ENCODE data around the gene FBXW11.

Gene FBXW11

DNA sequence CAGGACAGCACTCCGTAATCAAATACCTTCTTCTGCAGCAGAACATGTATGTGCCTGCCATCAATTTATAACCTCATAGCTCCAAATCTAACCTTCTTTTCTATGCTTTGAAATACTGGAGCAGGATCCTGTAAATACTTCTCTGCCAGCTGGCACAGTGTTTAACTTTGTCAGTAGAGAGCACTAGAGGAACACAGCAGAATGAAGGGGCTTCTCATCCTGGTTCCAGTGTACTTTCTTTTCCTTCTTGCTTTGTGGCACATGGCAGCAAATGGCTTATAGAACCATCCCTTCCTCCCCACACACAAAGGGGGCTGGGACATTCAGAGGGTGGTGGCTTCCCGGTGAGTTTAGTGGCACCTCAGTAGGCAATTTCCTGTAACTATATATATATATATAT is 3.8 kb upstream of the FBXW11 start:
- no peak for DNase-seq

DNA sequence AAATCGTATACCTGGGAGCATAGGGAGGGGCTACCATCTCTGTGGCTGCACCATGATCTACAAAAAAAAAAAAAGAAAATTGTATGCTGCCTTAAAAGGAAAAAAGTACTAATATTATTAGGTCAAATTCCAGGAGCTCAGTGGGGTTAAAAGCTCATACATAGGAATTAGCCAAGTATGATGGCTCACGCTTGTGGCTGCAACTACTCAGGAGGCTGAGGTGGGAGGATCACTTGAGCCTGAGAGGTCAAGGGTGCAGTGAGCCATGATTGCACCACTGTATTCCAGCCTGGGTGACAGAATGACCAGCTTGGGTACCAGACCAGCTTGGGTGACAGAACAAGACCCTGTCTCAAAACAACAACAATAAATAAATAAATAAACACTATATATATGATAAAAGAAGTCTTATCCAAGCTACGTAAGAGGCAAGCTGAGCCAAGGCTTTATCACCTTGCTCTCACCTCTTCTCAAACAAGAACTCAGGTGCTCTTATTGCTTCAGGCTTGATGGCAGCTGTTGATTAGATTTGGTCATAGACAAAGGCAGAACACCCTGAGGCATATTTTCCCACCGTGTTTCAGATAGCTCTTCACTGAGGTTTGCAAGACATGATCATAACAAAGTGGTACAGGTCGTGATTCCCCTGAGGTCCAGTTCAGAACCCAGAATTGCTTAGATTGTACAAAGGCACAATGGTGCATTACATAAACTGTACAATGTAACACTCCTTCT is 3.3 kb upstream of the FBXW11 start:
- DNase-seq: no peak

- no peak for DNase-seq
Observed at GRCh38 chr5:172008689-172009141, 2.3 kb upstream of the FBXW11 start.

DNA sequence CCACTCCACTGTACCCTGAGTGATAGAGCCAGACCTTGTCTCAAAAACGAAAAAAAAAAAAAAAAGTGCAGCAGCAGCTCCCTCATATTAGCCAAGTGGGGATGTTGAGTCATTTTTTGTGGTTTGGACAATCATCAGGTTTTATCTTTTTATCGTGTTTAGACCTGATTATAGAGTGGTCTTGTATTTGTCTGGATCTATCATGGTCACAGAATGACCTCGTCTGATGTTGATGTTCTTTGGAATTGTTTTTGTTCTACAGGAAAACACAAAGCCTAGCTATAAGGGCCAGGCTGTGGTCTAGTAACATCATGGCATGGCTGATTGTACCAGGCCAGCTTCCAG is 1.6 kb upstream of the FBXW11 start:
- no peak for DNase-seq

DNA sequence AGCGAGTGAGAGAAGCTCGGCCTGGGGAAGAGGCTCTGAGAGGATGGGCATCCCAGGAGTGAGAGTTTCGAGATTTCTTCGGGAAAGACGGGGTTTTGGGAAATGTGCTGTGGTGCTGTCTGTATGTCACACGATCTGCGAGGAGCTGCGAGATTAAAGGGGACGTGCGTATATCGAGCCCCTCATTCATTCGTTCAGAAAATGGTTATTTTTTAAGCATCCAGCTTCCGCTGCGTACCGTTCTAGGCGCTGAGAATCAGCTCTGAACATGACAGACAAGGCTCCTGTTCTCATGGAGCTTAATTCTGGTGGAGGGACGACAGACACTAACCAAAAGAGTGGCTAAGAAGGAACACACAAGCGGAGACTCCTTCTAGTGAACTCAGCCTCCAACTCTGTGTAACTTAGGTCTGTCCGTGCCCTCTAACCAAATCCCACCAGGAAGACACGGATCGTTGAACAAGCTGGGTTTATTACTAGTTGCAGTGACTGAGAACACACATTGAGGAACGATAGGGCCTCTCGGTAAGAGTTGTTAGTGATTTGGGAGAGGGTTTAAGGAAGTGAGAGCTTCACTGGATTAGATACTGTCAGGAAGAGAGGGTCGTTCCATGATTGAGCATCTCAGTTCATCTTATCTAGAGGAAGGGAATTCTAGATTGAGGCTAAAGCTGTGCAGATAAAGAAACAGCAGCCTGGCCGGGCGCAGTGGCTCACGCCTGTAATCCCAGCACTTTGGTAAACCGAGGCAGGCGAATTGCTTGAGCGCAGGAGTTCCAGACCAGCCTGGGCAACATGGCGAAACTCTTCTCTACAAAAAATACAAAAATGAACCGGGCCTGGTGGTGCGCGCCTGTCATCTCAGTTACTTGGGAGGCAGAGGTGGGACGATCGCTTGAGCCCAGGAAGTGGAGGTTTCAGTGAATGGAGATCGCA is 1.0 kb upstream of the FBXW11 start:
- DNase-seq: no peak

DNA sequence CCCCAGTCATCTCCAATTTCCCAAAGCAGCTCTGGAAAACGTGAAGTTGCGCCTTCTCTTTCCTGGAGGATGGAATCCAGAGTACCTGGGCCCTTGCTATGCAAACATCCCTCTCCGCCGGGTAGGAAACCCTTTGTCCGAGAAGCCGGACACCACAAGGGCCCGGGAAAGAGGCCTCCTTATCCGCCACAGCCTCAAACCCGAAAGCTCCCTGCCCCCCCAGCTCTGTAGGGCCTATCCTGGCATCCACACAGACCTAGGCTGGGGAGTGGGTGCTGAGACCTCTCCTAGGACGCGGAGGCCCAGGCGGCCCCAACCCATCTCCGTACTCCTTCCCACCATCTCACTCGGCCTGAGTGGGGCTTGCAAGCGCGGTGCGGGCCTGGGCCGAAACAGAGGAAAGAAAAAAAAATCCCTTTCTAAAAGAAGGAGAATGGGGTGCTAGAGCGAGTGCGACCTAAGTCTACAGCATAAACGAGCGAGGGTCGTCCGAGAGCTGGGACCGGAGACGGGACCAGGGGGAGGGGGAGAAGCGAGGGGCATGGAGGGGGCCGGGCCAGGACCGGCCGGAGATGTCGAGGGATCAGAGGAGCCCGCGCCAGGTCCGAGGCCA is 624 bp downstream of the FBXW11 start:
- no peak for DNase-seq

GRCh38 chr5:172004824-172005237 is 1.6 kb downstream of the FBXW11 start:
- DNase-seq: no peak

- DNase-seq: no peak
Observed at GRCh38 chr5:172003746-172004145, 2.7 kb downstream of the FBXW11 start.

DNA sequence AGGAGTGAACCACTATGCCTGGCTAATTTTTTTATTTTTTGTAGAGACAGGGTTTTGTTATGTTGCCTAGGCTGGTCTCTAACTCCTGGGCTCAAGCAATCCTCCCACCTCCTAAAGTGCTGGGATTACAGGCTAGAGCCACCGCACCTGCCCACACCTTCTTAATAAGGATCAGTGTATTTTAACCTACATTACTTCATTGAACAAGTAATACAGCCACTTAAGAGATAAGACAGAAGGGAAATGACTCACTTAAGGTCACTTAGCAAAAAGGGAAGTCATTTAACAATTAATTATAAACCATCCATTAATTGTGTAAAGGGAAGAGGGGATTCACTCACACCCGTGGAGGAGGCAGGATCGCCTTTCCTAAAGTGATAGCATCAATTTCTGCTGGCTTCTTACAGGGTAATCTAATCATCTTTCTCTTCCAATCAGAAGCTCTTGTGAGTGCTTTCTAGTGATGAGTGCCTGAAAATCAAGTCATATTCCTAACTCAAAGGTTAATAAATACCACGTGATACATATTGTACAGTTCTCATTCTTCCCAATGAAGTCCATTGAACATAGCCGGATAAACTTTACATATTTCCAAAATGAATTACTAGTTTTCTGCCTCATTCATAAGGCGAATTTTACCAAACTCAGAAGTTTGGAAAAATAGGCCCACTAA is 3.5 kb downstream of the FBXW11 start:
- DNase-seq: no peak

DNA sequence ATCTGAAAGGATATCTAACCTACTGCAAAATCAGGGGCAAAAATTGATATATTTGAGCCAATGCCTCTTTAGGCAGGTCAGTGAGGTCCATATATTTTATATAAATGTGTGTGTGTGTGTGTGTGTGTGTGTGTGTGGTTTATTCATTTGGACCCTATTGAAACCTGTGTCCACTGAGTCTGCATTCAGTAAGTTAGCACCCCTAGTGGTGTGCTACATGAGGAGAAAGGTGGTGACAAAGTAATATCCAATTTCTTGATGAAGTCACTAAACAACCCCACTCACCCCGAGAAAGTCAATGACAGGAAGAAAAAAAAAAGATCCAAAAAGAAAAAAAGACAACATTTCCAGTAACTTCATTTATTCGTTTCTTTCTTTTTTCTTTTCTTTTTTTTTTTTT is 4.1 kb downstream of the FBXW11 start:
- no peak for DNase-seq

DNA sequence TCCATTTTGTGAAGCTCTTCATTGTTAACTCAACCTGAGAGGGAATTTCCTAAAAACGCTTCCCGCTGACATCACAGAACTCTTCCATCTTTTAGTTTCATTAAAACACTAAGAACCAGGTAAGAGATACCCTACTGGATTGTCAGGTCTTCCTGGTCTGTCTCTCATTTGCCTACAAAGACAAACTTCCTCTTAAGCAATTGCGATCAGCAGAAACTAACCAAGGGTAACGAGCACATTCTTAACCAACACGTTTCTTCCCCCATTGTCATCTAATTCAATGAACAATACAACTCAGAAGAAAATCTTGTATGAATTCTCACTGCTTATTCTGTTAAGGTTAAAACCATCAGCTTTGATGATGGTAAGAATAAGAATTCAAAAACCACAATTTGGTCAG is 6.6 kb downstream of the FBXW11 start:
- no peak for DNase-seq

GRCh38 chr5:171999100-171999499 is 7.3 kb downstream of the FBXW11 start:
- DNase-seq: no peak

DNA sequence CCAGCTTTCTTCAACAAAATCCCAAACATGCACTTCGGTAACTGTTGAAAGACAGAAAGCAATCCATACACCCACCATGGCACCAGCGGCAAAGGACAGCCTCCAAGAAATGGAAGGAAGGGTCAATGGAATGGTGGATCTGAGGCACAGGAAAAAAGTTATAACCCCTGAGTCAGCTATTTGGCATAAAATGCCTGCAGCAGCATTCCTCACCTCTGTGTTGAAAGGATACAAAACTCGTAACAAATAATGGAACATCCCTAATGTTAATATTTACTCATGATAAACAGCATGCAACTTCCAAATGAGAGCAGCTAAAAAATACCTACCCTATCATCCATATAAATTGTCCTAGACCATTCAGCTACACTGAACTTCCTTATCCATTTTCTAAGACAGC is 9.4 kb downstream of the FBXW11 start:
- no peak for DNase-seq

GRCh38 chr5:171992813-171993212 is 13.6 kb downstream of the FBXW11 start:
- DNase-seq: no peak

- DNase-seq: no peak
Observed at GRCh38 chr5:171992305-171992704, 14.1 kb downstream of the FBXW11 start.

- DNase-seq: no peak
Observed at GRCh38 chr5:171990713-171991015, 15.8 kb downstream of the FBXW11 start.

- no peak for DNase-seq
Observed at GRCh38 chr5:171989946-171990712, 16.3 kb downstream of the FBXW11 start.

DNA sequence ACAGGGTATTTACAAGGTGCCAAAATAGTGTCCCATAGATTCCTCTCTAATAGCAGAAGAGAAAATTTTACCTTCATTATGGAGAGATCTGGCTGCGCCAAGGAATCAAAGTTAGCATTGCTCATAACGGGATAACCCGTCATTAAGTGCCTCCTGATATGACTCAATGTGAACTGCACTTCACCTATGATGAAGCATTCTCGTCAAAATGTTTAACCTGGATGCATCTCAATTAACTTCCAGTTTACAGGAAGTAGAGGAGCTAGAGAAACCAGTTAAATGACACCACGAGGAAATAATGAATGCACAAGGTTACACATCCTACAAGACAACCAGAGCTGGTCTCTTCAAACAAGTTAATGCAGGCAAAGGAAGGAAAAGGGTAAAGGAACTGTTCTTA is 17.2 kb downstream of the FBXW11 start:
- DNase-seq: no peak

- no peak for DNase-seq
Observed at GRCh38 chr5:171986772-171987171, 19.7 kb downstream of the FBXW11 start.

GRCh38 chr5:171984748-171985419 is 21.6 kb downstream of the FBXW11 start:
- DNase-seq: no peak

- no peak for DNase-seq
Observed at GRCh38 chr5:171981847-171982246, 24.6 kb downstream of the FBXW11 start.

- no peak for DNase-seq
Observed at GRCh38 chr5:171980792-171981191, 25.6 kb downstream of the FBXW11 start.
